Right renal pelvis (tissue), 4 donors: Measurements from ENCODE around the gene SLC9A1. TPM values are rescaled to one million over a fixed set of nuclear protein-coding genes. Genes with fewer than 3 reads are reported as not detected.

Experiments
- polyA plus RNA-seq, 4 donors: library from polyadenylated mRNA; unstranded; fragments of 120-200 nt; gene quantifications; one replicate each; pipeline ENCODE4 v1.2.1, GENCODE V29; 2013; ENCODE audit not compliant: insufficient read length in 4 of 4

The SLC9A1 gene
- polyA plus RNA-seq, 4 donors, result 23.4 to 32.1 (median 25.0) TPM

Other genes with a start within 250 kb of the SLC9A1 start
- gene NR0B2, start 241.2 kb downstream of the SLC9A1 start, polyA plus RNA-seq, result 1 to 10 TPM; 1.2 to 1.8 (median 1.6) TPM
- 10 to 100 TPM; 86.4 to 99.3 (median 90.3) TPM for gene NUDC, start 233.4 kb downstream of the SLC9A1 start, polyA plus RNA-seq
- gene KDF1, start 194.7 kb downstream of the SLC9A1 start, polyA plus RNA-seq, result 10 to 100 TPM in 2 of 4 donors, 1 to 10 TPM in 2; 9.2 to 11.1 (median 10.0) TPM
- 1 to 10 TPM; 6.3 to 8.1 (median 7.9) TPM for gene TRNP1, start 161.4 kb downstream of the SLC9A1 start, polyA plus RNA-seq
- 1 to 10 TPM in 3 of 4 donors, under 1 TPM in 1; 0.80 to 1.2 (median 1.1) TPM for gene TENT5B, start 142.3 kb downstream of the SLC9A1 start, polyA plus RNA-seq
- 10 to 100 TPM; 40.8 to 51.9 (median 44.9) TPM for gene WDTC1, start 79.5 kb upstream of the SLC9A1 start, polyA plus RNA-seq
- gene TMEM222, start 167.0 kb upstream of the SLC9A1 start, polyA plus RNA-seq, result 10 to 100 TPM; 40.5 to 46.0 (median 42.5) TPM
- gene SYTL1, start 186.9 kb upstream of the SLC9A1 start, polyA plus RNA-seq, result 10 to 100 TPM in 2 of 4 donors, 1 to 10 TPM in 2; 8.2 to 16.0 (median 10.5) TPM
- 10 to 100 TPM in 1 of 4 donors, 1 to 10 TPM in 3; 6.8 to 10.1 (median 9.6) TPM for gene MAP3K6, start 211.8 kb upstream of the SLC9A1 start, polyA plus RNA-seq
- 1 to 10 TPM; 1.6 to 3.1 (median 2.2) TPM for gene FCN3, start 219.7 kb upstream of the SLC9A1 start, polyA plus RNA-seq
- gene CD164L2, start 228.2 kb upstream of the SLC9A1 start, polyA plus RNA-seq, result under 1 TPM; 0.14 to 0.42 (median 0.23) TPM
- gene GPR3, start 237.5 kb upstream of the SLC9A1 start, polyA plus RNA-seq, result 1 to 10 TPM in 2 of 4 donors, under 1 TPM in 2; 0.91 to 1.0 (median 1.0) TPM